ENCODE measurements around the gene LRP1B.

GRCh38 chr2:141929331-141930252 is 201.2 kb downstream of the LRP1B start:
- no peak for TF ChIP-seq POLR2A (IDR thresholded peaks at IDR 0.05; ENCODE audit: low read depth, low read length)
- no peak for TF ChIP-seq TAF1 (IDR thresholded peaks at IDR 0.05; ENCODE audit: borderline replicate concordance, low read depth, low read length)
